ENCODE measurements around the gene CRYBB3. TPM values are rescaled to one million over a fixed set of nuclear protein-coding genes. Genes with fewer than 3 reads are reported as not detected.

Gene CRYBB3
- total RNA-seq, 1 experiment from 2014 or later = 0.48 TPM

DNA sequence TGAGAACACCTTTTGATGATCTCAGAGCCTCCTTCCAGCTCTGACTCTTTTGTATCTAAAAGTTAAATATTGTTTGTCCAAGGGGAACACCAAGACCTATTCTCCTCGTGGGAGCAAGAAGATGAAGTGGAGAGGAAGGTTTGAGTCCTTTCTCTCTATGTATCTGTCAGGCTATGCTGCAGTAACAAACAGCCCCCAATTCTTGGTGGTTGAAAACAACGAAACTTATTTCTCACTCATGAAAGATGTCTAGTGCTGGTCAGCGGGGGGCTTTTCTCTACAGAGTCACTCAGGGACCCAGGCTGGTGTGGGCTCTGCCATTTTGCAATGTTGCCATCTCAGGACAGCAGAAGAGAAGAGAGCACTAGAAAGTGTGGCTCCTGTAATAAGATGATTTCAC is 13.6 kb downstream of the CRYBB3 start (continued):
- TF ChIP-seq, protein P1, sequence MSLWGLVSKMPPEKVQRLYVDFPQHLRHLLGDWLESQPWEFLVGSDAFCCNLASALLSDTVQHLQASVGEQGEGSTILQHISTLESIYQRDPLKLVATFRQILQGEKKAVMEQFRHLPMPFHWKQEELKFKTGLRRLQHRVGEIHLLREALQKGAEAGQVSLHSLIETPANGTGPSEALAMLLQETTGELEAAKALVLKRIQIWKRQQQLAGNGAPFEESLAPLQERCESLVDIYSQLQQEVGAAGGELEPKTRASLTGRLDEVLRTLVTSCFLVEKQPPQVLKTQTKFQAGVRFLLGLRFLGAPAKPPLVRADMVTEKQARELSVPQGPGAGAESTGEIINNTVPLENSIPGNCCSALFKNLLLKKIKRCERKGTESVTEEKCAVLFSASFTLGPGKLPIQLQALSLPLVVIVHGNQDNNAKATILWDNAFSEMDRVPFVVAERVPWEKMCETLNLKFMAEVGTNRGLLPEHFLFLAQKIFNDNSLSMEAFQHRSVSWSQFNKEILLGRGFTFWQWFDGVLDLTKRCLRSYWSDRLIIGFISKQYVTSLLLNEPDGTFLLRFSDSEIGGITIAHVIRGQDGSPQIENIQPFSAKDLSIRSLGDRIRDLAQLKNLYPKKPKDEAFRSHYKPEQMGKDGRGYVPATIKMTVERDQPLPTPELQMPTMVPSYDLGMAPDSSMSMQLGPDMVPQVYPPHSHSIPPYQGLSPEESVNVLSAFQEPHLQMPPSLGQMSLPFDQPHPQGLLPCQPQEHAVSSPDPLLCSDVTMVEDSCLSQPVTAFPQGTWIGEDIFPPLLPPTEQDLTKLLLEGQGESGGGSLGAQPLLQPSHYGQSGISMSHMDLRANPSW (CRISPR knock-in tag; conservative IDR thresholded peaks at IDR 0.05; ENCODE audit: low read depth) = no peak
- no peak for TF ChIP-seq TP53 (CRISPR knock-in tag; IDR thresholded peaks at IDR 0.05)
- TF ChIP-seq, protein P2, sequence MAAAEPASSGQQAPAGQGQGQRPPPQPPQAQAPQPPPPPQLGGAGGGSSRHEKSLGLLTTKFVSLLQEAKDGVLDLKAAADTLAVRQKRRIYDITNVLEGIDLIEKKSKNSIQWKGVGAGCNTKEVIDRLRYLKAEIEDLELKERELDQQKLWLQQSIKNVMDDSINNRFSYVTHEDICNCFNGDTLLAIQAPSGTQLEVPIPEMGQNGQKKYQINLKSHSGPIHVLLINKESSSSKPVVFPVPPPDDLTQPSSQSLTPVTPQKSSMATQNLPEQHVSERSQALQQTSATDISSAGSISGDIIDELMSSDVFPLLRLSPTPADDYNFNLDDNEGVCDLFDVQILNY (CRISPR knock-in tag; IDR thresholded peaks at IDR 0.05) = no peak
- no peak for TF ChIP-seq CREM (CRISPR knock-in tag; IDR thresholded peaks at IDR 0.05)
- no peak for TF ChIP-seq MXD4 (CRISPR knock-in tag; IDR thresholded peaks at IDR 0.05; ENCODE audit: borderline replicate concordance)
- no peak for TF ChIP-seq JUN (CRISPR knock-in tag; IDR thresholded peaks at IDR 0.05)
- no peak for TF ChIP-seq RORB (CRISPR knock-in tag; IDR thresholded peaks at IDR 0.05)
- no peak for TF ChIP-seq EMX1 (CRISPR knock-in tag; IDR thresholded peaks at IDR 0.05)
- TF ChIP-seq NR1H2 (CRISPR knock-in tag; IDR thresholded peaks at IDR 0.05) = no peak
- TF ChIP-seq NR3C1 (CRISPR knock-in tag; conservative IDR thresholded peaks at IDR 0.05; ENCODE audit: low read depth) = no peak

DNA sequence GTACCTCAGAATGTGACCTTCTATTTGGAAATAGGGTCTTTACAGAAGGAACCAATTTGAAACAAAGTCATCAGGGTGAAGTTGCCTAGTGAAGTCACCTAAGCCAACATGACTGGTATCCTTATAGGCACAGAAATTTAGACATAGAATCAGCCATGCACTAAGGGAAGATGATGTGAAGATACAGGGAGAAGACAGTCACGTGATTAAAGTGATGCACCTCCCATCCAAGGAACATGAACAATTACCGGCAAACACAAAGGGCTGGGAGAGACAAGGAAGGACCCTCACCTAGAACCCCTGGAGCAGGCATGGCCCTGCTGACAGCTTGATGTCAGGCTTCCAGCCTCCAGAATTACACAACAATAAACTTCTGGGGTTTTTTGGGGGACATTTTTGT is 16.6 kb downstream of the CRYBB3 start:
- POLR2A ChIA-PET = no interaction called here
- no peak for DNase-seq (ENCODE audit: low spot score)
- Mint-ChIP-seq H3K4me3 (no peak overlapping the region), H3K27me3 (ENCODE audit: low read depth) (peaks cover 13% of the 10 kb centered on the region), H3K27ac (no peak overlapping the region), H3K36me3 (peaks cover 6% of the 10 kb centered on the region; the same call in 1 of the 2 replicates), H3K9me3 (peaks cover 33% of the 10 kb centered on the region), H3K4me1 (no peaks in the 10 kb centered on the region)
- CTCF ChIA-PET = no interaction called here
- ATAC-seq = no peak
- TF ChIP-seq, protein P3, sequence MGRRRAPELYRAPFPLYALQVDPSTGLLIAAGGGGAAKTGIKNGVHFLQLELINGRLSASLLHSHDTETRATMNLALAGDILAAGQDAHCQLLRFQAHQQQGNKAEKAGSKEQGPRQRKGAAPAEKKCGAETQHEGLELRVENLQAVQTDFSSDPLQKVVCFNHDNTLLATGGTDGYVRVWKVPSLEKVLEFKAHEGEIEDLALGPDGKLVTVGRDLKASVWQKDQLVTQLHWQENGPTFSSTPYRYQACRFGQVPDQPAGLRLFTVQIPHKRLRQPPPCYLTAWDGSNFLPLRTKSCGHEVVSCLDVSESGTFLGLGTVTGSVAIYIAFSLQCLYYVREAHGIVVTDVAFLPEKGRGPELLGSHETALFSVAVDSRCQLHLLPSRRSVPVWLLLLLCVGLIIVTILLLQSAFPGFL (CRISPR knock-in tag; IDR thresholded peaks at IDR 0.05; ENCODE audit: borderline replicate concordance) = no peak
- TF ChIP-seq, protein P4, sequence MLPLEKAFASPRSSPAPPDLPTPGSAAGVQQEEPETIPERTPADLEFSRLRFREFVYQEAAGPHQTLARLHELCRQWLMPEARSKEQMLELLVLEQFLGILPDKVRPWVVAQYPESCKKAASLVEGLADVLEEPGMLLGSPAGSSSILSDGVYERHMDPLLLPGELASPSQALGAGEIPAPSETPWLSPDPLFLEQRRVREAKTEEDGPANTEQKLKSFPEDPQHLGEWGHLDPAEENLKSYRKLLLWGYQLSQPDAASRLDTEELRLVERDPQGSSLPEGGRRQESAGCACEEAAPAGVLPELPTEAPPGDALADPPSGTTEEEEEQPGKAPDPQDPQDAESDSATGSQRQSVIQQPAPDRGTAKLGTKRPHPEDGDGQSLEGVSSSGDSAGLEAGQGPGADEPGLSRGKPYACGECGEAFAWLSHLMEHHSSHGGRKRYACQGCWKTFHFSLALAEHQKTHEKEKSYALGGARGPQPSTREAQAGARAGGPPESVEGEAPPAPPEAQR (CRISPR knock-in tag; IDR thresholded peaks at IDR 0.05) = no peak
- TF ChIP-seq ZNF416 (CRISPR knock-in tag; IDR thresholded peaks at IDR 0.05) = no peak
- TF ChIP-seq TEAD1 (CRISPR knock-in tag; IDR thresholded peaks at IDR 0.05) = no peak
- TF ChIP-seq, protein P5, sequence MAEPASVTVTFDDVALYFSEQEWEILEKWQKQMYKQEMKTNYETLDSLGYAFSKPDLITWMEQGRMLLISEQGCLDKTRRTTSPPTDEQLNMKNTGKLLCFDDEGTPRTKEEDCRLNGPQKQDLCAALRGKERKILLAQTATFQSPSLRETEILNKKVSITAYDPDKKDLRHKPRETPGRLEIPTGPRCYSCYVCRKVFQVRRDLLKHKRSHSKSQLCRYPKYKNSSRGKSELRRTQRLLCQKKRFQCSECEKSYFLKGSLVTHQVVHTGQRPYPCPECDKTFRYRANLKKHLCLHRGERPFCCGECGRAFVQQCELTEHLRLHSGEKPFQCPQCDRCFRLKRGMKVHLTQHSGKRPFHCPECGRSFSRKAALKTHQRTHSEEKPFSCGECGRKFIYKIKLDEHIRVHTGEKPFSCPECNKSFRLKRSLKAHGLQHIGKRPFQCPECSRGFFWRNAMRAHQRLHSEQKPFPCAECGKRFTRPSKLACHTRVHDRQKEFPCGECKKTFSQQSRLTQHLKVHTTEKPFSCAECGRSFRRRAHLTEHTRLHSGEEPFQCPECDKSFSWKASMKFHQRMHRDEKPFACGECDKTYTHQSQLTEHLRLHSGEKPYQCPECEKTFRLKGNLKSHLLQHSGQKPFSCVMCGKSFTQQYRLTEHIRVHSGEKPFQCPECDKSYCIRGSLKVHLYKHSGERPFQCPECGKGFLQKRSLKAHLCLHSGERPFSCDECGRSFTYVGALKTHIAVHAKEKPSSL (CRISPR knock-in tag; conservative IDR thresholded peaks at IDR 0.05) = no peak
- TF ChIP-seq, protein P6, sequence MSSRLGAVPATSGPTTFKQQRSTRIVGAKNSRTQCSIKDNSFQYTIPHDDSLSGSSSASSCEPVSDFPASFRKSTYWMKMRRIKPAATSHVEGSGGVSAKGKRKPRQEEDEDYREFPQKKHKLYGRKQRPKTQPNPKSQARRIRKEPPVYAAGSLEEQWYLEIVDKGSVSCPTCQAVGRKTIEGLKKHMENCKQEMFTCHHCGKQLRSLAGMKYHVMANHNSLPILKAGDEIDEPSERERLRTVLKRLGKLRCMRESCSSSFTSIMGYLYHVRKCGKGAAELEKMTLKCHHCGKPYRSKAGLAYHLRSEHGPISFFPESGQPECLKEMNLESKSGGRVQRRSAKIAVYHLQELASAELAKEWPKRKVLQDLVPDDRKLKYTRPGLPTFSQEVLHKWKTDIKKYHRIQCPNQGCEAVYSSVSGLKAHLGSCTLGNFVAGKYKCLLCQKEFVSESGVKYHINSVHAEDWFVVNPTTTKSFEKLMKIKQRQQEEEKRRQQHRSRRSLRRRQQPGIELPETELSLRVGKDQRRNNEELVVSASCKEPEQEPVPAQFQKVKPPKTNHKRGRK (CRISPR knock-in tag; IDR thresholded peaks at IDR 0.05; ENCODE audit: borderline replicate concordance) = no peak
- TF ChIP-seq CBFB (CRISPR knock-in tag; IDR thresholded peaks at IDR 0.05; ENCODE audit: low read depth) = no peak
- TF ChIP-seq ZNF232 (CRISPR knock-in tag; IDR thresholded peaks at IDR 0.05) = no peak
- TF ChIP-seq, protein P7, sequence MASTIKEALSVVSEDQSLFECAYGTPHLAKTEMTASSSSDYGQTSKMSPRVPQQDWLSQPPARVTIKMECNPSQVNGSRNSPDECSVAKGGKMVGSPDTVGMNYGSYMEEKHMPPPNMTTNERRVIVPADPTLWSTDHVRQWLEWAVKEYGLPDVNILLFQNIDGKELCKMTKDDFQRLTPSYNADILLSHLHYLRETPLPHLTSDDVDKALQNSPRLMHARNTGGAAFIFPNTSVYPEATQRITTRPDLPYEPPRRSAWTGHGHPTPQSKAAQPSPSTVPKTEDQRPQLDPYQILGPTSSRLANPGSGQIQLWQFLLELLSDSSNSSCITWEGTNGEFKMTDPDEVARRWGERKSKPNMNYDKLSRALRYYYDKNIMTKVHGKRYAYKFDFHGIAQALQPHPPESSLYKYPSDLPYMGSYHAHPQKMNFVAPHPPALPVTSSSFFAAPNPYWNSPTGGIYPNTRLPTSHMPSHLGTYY (CRISPR knock-in tag; IDR thresholded peaks at IDR 0.05) = no peak
- TF ChIP-seq, protein P8, sequence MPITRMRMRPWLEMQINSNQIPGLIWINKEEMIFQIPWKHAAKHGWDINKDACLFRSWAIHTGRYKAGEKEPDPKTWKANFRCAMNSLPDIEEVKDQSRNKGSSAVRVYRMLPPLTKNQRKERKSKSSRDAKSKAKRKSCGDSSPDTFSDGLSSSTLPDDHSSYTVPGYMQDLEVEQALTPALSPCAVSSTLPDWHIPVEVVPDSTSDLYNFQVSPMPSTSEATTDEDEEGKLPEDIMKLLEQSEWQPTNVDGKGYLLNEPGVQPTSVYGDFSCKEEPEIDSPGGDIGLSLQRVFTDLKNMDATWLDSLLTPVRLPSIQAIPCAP (CRISPR knock-in tag; IDR thresholded peaks at IDR 0.05) = no peak
- no peak for TF ChIP-seq KAT7 (CRISPR knock-in tag; IDR thresholded peaks at IDR 0.05; ENCODE audit: borderline replicate concordance)
- no peak for TF ChIP-seq JAZF1 (CRISPR knock-in tag; IDR thresholded peaks at IDR 0.05)
- no peak for TF ChIP-seq HMGA2 (CRISPR knock-in tag; IDR thresholded peaks at IDR 0.05)

Measured in WTC11 (cell line).